ENCODE results near the gene AGAP3.

Gene AGAP3

DNA sequence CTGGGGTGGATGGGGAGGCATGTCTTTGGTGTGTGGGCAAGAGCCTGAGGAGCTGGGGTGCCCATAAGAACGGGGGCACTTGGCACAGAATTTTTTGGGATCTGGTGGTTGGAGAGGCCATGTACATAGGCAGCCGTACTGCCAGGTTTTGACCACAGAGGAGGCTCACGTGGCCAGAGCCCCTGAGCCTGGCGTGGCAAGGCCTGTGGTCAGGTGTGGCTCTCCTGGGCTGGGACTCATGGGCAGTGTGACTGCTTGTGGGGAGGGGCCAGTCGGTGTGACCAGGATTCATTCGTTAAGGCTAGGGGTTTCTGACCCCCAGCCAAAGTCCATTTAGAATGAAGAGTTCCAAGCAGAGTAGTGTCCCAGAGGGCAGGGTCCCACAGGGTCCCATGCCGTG lies 38.2 kb downstream of the AGAP3 start:
- DNase-seq (ENCODE audit: low spot score) = no peak

GRCh38 chr7:151124899-151125399 lies 38.7 kb downstream of the AGAP3 start:
- no peak for DNase-seq (ENCODE audit: low spot score)

- DNase-seq (ENCODE audit: low spot score) = no peak
These were observed 39.2 kb downstream of the AGAP3 start for GRCh38 chr7:151125470-151125845.

DNA sequence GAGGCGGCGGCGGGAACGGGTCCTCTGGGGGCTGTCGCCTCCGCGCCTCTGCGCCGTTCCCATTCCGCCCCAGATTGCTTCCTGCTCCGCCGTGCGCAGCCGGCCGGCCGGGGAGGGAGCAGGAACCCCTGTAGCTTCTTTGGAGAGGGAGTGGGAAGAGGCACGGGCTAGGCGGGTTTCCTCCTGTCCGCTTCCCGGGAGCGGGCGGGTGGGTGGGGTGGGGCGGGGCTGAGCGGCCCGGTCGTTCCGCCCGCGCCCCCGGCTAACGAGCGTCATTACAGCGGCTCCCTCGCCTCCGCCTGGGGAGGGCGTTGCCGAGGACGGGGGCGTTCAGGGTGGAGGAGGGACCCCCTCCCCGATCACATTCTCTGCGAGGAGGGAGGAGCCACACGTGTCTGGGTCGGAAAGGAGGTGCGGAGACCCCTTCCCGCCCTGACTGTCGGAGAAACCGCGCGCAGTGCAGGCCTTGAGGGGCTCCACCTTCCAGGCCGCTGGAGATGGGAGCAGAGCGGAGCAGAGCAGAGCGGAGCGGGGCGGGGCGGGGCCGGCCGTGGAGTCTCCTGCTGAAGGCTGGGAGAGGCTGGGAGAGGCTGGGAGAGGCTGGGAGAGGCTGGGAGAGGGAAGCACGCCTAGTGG lies 39.7 kb downstream of the AGAP3 start:
- no peak for DNase-seq (ENCODE audit: low spot score)

- no peak for DNase-seq (ENCODE audit: low spot score)
These were observed 40.3 kb downstream of the AGAP3 start for GRCh38 chr7:151126491-151127137.

DNA sequence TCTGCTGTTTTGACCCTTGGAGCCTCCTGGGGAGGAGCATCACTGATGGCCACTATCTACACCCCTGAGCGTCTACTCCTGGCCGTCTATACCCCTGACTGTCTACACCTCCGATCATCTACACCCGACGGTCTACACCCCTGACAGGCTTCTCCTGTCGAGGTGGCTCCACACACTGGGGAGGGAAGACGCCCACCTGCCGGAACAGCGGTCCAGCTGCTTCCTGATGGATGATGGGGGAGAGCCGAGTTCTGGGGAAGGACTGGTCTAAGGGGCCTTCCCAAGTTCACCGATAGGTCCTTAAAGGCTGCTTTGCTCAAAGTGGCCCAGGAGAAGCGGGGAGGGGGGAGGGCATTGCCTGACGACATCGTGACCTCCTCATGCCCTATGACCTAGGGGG lies 41.9 kb downstream of the AGAP3 start:
- no peak for DNase-seq (ENCODE audit: low spot score)

DNA sequence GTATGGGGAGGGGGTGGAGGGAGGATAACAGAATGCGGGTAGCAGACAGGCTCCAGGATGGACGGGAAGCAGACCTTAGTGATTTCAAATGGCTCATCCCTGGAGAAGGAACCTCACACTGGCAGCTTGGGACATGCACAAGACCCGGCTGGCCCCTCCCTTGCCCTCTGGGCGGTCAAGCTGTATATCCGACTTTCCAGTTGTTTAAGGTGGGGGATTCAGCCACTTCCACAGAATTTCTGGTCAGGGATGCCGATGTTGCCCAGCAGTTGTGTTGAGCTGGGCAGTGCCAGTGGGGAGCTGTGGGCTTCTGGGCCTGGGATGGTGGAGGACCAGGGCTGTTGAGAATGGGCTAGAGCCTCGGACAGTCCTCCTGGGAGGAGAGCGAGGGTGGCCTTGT lies 42.4 kb downstream of the AGAP3 start:
- DNase-seq (ENCODE audit: low spot score) = no peak

GRCh38 chr7:151129117-151129959 lies 43.1 kb downstream of the AGAP3 start:
- no peak for DNase-seq (ENCODE audit: low spot score)

DNA sequence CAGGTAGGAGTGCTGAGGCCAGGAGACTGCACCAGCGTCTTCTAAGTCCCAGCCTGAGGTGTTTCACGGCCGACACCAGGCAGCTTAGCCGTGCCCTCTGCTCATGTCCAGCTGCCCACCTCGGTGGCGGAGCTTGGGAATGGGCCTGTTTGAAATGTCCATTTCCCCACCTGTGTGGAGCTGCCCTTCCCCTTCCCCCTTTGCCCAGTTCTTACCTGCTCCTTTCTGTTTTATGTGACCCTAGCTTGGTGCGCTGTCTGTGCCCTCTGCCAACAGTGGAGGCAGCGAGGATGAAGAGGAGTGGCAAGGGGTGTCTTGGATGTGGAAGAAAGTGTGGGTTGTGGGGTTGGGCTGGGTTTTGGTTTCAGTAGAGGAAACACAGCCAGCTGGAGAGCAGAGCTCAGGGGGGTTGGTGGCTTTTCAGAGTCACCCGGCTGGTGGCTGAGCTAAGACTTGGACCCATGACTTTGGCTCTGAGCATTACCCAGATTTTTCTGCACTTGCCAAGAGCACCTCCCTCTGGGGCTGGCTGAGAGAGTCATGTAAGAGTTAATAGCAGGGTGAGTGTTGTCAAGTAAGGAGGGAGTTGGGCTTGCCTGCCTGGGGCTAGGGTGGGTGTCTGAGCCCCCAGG lies 43.8 kb downstream of the AGAP3 start:
- no peak for DNase-seq (ENCODE audit: low spot score)

DNA sequence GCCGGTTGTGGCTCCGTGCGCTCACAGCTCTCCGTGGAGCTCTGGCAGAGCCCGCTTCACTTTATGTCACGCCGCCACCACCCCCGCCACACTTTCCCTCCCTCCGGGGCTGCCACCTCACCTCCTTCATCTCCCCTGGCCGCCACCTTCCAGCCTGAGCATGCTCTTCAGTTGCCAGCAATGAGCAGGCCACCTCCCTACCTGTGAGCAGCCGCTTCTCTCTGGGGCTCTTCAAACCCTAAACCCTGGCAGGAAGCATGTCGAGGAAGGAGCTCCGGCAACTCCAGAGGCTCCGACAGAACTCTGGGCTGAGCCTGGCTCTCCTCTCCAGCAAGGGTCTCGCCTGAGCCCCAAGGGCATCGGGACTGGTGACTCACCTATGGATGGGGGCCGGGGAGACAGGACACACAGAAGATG lies 44.5 kb downstream of the AGAP3 start:
- DNase-seq (ENCODE audit: low spot score) = no peak

GRCh38 chr7:151131224-151131591 lies 44.9 kb downstream of the AGAP3 start:
- no peak for DNase-seq (ENCODE audit: low spot score)

GRCh38 chr7:151131592-151132293 lies 45.5 kb downstream of the AGAP3 start:
- DNase-seq (ENCODE audit: low spot score) = no peak

DNA sequence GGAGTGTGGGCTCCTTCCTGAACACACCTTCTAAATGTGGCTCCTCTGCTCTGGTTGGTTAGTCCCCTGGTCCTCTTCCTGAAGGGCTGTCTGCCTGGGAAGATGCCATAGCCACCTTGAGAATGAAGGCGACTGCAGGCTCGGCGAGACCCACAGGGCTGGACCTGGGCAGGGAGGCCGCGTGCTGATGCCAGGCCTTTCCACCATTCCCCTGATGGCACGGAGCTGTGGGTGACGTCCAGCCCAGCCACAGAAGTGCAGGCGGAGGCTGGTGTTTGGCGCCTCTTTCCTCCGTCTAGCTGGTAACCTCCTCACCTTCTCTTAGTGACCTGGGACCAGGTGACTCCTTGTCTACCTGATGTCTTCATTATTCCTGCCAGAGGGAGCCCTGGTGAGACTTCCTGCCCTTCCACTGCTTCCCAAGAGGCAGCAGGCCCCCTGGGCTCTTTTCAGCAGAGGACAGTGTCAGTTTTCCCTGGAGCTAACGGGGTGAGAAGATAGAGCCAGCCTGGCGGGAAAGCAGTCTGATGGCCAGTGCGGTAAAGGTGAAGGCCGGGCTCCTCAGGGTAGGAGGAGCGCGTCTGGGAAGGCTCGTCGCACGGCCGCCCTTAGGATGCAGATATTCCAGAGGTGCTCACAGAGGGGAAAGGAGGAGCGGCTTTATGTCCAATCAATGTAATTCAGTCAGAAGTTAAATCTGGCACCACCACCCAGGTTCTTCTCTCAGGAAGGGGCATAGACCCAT lies 46.4 kb downstream of the AGAP3 start:
- DNase-seq (ENCODE audit: low spot score) = no peak

DNA sequence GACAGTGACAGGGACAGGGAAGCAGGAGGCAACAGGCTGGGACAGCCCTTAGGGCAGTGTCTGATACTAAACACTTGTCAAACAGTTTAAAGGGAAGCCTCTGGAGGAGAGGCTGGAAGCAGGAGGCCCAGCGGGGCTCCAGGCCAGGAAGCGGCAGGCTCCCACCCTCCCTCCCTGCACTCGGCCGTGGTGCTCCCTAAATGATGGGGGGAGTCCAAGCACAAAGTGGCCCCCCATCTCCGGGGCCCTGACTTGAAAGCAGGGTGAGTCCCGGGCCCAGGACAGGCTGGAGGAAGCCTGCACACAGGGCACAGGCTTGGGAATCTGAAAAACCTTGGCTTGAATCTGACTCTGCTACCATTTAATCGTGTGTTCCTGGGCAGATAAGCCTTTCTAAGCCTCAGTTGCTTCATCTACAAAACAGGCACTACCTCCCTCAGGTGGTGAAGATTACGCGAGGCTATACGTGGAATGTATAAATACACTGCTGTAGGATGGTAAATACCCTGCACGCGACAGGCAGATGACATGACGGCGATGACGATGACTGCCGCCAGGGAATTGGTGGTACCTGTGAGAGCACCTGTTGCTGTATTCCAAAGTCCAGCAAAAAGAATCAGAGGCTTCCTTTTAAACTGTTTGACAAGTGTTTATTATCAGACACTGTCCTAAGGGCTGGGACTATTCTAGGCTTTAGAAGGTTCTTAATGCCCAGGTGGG lies 47.2 kb downstream of the AGAP3 start:
- DNase-seq (ENCODE audit: low spot score) = no peak

GRCh38 chr7:151133986-151134742 lies 47.9 kb downstream of the AGAP3 start:
- no peak for DNase-seq (ENCODE audit: low spot score)

DNA sequence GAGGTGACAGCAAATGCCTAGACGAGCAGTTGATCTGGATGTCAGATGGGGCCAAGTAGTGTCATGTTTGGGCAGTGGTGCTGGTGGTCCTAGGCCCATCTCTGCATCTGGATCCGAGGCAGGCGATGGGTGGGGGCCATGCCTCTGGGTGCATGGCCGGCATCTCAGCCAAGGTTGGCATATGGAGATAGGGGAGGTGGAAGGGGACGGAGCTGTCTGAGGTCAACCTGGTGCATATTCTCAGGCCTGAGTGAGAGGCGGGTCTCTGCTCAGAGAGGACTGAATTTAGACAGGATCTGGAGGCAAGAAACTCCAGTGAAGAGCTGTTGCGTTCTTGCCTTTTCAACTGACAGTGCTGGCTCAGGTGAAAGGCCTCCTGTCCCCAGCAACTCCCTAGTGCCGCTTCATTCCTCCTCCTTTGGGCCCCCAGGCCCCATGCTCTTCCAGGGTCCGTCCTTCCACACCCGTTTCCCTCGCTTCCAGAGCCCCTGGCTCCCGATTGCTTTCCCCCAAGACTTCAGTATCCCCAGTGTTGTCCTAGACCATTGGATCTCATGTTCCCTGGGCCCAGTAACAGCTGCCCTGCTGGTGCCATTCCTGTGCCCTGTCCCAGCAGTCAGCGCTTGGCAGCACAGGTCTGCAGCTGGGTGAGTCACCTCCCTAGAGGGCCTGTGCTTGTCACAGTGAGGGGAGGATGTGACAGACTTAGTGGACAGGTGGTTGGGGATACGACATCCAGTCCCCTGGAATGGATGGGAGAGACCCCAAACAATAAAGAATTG lies 48.7 kb downstream of the AGAP3 start:
- DNase-seq (ENCODE audit: low spot score) = no peak

- no peak for DNase-seq (ENCODE audit: low spot score)
These were observed 49.2 kb downstream of the AGAP3 start for GRCh38 chr7:151135525-151135845.

GRCh38 chr7:151135866-151136843 lies 49.9 kb downstream of the AGAP3 start:
- no peak for DNase-seq (ENCODE audit: low spot score)
